AML-193 (cell line): ENCODE results near the gene PAPSS1.
"Not testable (repeated sequence)": the region's sequence is repeated elsewhere in the genome, so short reads cannot be mapped to it uniquely, and the experiment has no call there.

ENCODE experiments used
- DNase-seq, 2 experiments: peaks; one replicate each; lab custom pipeline; 2025; lab: John Stamatoyannopoulos, UW

The PAPSS1 gene

DNA sequence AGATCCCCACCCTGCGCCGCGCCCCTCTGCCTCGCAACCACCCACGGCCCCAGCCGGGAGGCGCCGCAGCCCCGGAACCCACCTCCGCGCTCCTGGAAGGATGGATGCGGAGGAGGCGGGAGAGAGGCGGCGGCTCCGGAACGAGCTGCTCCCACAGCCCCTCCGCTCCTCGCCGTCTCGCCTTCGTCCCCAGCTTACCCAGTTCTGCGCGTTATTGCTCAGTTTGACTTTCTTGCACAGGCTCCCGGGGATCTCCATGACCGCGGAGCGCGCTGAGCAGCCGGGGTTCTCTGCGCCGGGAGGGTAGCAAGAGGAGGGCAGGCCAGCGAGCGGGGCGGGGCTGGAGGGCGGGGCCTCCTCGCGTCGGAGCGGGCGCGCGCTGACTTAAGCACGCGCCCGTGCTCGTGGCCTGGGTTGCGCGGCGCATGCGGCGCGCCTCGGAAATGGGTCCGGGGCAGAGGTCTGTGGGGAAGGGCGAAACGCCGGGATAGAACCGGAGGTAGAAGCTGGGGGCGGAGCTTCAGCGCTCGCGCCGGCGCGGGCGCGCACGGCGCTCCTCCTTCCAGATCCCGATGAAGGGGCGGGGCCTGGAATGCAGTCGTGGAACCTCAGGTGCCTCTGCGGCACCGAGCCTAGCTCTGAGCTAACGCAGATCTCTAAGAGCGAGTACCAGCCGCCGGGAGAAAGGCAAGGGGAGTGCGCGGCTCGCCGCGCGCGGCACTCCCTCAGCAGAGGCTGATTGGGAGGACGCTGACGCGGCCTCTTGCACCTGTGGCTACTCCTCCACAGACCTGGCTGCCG, at the start of gene PAPSS1:
TSS of gene PAPSS1 (minus strand) at position 313 of the 801 bp plus-strand sequence. CDS start at position 258, 55 bp downstream.
- DNase-seq: peak; percentile 92 to 93

GRCh38 chr4:107760281-107760947, 40.4 kb upstream of the PAPSS1 start:
- no peak for DNase-seq

DNA sequence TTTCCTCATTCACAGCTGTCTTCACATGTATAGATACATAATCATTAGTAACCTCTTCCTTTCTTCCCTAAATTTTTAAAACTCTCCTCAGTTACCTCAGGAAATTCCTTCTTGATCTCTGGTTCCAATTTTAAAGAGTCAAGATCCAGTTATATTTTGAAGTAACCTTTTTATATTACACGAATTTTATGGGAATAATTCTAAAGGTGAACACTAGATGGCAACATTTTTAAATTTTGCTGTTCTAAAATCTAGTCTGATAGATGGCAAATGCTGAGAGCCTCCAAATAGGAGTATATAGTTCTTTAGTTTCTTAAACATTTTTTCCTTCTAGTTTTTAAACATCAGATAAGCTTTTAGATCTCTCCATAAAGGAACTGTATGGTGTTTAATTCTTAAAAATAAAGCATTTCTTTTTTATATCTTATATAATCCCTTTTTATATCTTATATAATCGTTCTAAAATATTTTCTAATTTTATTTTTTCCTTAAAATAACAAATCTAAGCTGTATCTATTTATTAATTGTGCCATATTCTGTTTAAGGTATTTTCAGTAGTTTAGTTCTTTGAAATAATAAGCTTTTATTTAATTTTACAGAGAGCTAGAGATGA, 37.9 kb upstream of the PAPSS1 start:
- peak; percentile 45 to 57 for DNase-seq

- DNase-seq: peak; percentile 10
These were observed 37.2 kb upstream of the PAPSS1 start for GRCh38 chr4:107757283-107757682.

GRCh38 chr4:107755841-107756356, 35.9 kb upstream of the PAPSS1 start:
- no peak for DNase-seq

DNA sequence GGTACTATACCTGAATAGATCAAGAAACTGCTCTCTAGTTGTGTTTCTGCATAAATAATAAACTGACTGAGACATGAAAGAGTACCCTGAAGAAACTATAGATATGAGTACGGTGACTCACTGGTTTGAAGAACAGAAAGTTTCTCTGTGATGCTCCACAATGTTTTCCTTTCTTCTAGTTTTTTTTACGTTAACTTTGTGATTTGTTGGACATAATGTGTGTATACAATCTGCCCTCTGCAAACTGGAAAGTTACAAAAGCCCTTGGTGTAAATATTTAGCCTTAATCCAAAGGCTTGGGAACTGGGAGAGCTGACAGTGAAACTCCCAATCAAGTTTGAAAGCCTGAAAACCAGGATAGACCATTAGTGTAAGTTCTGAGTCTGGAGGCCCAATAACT, 31.6 kb upstream of the PAPSS1 start:
- DNase-seq: no peak

GRCh38 chr4:107747748-107748486, 27.9 kb upstream of the PAPSS1 start:
- DNase-seq: no peak

GRCh38 chr4:107746161-107746560, 26.1 kb upstream of the PAPSS1 start:
- no peak for DNase-seq

- no peak for DNase-seq
These were observed 24.5 kb upstream of the PAPSS1 start for GRCh38 chr4:107744532-107744931.

GRCh38 chr4:107743532-107743931, 23.5 kb upstream of the PAPSS1 start:
- no peak for DNase-seq

DNA sequence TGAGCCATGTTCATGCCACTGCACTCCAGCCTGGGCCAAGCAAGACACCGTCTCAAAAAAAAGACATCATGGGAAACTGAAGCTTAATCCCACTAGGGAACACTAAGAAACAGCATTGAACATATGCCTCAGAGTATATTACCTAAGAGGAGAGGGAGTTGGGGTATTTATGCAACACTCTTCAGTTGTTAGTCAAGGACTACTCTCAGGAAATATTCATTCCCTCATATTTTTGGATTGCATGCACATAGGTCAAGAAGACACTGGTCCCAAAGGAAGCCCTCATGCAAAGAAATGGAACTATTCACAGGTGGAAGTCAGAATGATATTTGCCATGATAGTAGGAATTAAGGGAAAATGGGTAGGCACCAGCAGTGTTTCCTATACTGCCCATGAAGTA, 22.8 kb upstream of the PAPSS1 start:
- DNase-seq: no peak

GRCh38 chr4:107742196-107742595, 22.2 kb upstream of the PAPSS1 start:
- no peak for DNase-seq

DNA sequence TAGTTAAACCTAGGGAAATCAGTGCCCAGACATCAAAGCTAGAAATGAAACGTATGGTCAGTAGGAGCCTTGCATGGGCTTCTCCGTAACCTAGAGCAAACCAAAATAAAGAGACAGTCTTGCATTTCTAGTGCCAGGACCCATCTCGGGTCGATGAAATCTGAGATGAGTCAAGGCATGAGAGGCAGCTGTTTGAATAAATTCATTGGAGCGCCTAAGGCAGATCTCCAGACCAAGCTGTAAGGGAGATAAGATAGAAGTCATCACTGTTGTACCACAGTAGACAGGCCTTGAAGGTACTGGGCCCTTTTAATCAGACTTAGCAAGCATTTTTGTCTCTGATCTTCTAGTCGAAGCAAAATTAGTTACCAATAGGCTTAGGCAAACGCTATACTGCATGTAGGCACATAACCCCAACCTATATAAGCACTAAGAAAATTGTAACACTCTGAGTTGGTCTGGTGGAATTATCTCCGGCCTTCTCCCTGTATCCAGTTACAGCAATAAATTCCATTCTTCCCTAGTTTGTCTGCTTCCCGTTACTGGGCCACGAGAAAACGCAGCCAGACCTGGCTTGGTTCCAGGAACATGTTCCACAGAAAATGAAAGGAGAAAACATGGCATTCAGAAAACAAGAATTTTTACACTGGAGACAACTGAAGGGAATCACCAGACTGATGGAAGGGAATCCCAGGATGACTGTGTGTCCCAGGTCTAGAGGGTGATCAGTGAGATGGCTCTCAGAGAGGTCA, 21.1 kb upstream of the PAPSS1 start:
- no peak for DNase-seq

GRCh38 chr4:107740381-107740780, 20.3 kb upstream of the PAPSS1 start:
- no peak for DNase-seq

GRCh38 chr4:107737450-107737849, 17.4 kb upstream of the PAPSS1 start:
- DNase-seq: no peak

DNA sequence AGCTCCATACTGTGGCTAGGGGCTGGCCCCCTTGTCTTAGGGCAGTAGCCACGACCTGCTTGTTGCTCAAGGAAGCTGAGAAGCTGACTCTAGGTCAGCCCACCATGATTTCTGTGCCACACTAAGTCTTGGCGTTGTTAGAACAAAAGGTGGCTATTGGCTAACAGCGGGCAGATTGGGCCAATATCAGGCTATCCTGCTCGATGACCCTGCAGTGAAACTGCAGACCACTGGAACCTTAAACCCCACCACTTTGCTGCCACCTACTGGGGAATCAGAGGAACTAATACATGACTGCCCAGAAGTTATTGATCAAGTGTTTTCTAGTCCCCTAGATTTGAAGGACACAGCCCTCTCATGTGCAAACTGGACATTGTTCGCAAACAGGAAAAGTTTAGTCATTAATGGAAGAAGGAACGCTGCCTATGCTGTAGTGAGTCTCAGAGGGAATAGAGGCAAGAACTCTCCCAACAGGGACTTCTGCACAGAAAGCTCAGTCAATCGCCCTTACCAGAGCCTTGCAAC, 17.0 kb upstream of the PAPSS1 start:
- peak; percentile 47 to 56 for DNase-seq

DNA sequence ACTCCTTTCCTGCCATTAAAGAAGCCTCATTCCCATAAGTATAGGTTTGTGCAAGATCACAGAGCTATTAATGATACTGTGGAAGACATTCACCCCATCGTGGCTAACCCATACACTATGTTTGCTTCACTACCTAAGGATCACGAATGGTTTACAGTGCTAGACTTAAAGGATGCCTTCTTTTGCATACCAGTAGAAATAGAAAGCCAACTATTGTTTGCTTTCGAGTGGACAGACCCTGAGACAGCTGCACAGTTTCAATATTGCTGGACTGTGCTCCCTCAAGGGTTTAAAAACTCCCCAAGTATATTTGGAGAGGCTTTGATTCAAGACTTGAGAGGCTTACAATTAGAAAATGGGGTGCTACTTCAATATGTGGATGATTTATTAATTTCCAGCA, 16.0 kb upstream of the PAPSS1 start:
- no peak for DNase-seq

DNA sequence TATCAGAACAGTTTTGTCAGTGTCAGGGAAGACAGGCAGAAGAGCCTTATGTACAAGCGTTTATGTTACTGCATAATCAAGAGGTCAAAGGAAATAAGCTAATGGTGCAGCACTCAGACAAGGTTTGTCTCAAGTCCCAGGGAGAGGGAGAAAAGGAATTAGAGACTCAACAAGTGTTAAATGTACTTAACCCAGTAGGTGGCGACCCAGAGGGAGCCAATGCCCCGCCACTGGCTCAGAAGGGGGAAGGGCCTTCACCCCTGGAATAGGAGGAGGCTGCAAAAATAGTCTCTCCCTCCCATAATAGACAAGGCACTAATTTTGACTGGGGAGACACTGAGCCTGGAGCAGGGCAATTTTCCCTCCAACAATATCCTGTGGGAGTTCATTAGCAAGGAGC, 14.1 kb upstream of the PAPSS1 start:
- DNase-seq: peak; percentile 11 to 35

- DNase-seq: no peak
These were observed 13.4 kb upstream of the PAPSS1 start for GRCh38 chr4:107733431-107733925.

- not testable (repeated sequence) for DNase-seq
These were observed 9.0 kb upstream of the PAPSS1 start for GRCh38 chr4:107729050-107729449.
